Epithelial cell of esophagus (primary cell): ENCODE measurements around the gene PMM2.
"Not testable (repeated sequence)": the region's sequence is repeated elsewhere in the genome, so short reads cannot be mapped to it uniquely, and the experiment has no call there.

ENCODE experiments used
- DNase-seq: peaks from one replicate; pipeline ENCODE4 v3.0.0; 2010; ENCODE audit warnings: low read depth
- H3K4me3 ChIP-seq: 2 replicates; pipeline ENCODE4 v1.5.1; 2011; ENCODE audit warnings: mild to moderate bottlenecking, low read length, control low read depth
- TF ChIP-seq, protein P1 (sequence below): IDR thresholded peaks from 2 replicates; pipeline ENCODE4 v1.5.1; 2011; ENCODE audit warnings: low read depth, mild to moderate bottlenecking, low read length, control low read depth, inconsistent platforms; ENCODE audit not compliant: insufficient read depth; ENCODE audit errors: missing control alignments

The PMM2 gene

DNA sequence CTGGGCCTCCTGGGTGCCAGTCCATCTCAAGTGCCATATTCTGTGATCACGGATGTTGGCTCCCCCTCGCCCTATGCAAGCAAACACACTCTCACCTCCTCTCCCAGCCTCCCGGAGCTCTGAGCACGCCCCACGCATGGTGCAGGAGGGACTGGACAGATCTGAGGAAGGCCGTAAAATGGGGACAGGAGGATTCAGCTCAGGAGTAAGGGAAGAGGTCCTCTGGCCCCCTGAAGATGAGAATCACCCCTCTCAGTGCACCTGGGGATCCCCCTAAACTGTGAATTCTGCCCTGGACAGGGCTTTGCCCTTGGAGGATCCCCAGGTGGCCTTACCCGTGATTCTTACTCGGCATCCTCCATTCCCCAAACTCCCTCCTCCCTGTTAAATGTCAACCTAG lies 15.8 kb upstream of the PMM2 start:
- no peak for DNase-seq
- TF ChIP-seq, protein P1, sequence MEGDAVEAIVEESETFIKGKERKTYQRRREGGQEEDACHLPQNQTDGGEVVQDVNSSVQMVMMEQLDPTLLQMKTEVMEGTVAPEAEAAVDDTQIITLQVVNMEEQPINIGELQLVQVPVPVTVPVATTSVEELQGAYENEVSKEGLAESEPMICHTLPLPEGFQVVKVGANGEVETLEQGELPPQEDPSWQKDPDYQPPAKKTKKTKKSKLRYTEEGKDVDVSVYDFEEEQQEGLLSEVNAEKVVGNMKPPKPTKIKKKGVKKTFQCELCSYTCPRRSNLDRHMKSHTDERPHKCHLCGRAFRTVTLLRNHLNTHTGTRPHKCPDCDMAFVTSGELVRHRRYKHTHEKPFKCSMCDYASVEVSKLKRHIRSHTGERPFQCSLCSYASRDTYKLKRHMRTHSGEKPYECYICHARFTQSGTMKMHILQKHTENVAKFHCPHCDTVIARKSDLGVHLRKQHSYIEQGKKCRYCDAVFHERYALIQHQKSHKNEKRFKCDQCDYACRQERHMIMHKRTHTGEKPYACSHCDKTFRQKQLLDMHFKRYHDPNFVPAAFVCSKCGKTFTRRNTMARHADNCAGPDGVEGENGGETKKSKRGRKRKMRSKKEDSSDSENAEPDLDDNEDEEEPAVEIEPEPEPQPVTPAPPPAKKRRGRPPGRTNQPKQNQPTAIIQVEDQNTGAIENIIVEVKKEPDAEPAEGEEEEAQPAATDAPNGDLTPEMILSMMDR = no peak
- H3K4me3 ChIP-seq = no peak overlapping the region

DNA sequence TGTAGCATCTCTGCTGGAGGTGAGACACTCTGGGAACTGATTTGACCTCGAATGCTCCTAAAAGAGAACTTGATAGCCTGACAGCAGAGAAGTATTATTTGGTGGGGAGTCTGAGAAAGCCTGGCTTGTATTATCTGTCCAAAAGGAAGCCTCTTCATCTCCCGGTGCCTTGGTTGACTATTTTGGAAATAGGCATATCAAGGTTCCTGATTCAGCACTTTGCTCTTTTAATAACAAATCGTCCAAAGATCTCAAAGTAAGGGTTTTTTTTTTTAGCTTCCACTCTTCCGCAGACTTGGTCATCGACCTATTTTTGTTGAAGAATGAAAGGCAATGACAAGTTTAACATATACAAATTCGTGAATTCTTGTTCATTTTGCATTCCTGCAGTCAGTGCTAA lies 15.0 kb upstream of the PMM2 start:
- TF ChIP-seq, protein P1 = no peak
- DNase-seq = no peak

DNA sequence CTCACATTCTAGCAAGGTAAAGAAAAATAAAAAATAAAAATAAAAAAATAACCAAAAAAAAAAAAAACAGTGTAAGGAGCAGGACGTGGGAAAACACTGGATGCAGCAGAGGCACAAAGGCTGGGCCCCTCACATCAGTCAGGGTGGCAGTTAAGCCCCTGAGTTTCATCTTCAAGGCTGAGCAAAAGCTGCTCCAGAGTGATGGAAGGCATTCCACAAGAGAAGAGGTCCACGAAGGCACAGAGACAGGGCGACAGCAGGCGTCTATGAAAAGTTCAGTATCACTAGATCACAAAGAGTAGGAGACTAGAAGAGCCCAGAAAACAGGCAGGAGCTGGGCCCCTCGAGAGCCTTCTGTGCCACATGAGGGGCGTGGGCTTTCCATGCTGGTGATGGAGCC lies 12.2 kb upstream of the PMM2 start:
- no peak overlapping the region for H3K4me3 ChIP-seq
- DNase-seq = no peak
- TF ChIP-seq, protein P1 = no peak

More for the DNA sequence above, 15.0 kb upstream of the PMM2 start:
- no peak overlapping the region for H3K4me3 ChIP-seq

DNA sequence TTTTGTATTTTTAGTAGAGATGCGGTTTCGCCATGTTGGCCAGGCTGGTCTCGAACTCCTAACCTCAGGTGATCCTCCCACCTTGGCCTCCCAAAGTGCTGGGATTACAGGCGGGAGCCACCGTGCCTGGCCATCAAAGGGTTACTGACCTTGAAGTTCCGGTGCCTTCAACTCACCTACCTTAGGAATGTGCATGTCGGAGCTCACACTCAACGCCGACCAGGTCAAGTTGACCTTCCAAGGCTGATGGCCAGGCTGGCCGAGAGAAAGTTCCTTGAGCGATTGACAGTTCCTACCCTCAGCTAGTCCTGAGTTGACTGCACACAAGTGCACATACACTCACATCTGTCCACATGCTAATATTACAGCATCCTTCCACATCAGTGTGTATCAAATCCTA lies 11.3 kb upstream of the PMM2 start:
- not testable (repeated sequence) for DNase-seq, H3K4me3 ChIP-seq

DNA sequence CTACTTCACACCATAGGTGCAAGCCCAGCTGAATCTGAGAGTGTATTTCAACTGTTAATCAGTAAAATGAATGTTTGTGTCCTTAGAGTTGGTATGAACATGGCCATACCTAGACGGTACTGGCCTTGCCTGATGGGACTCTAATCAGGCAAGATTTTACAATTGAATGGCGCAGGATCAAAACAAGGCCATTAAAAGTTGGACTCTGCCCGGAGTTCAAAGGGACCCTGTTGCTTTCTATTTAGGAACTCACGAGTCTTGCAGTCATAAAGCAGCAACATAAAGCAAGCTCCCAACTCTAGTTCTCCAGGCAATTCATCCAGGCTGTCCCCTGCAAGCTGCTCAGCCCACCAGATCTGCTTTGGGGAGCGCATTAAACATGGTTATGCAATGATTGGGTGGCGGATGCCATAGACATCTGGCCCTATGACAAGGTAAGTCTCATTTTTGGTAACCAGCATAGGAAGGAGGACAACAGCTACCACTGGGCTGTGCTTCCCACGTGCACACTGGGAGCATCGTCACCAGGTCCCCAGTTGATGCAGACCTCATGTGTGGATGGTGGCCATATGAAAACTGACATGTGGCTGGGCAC lies 9.0 kb upstream of the PMM2 start:
- TF ChIP-seq, protein P1 = no peak
- H3K4me3 ChIP-seq = no peak overlapping the region
- no peak for DNase-seq

DNA sequence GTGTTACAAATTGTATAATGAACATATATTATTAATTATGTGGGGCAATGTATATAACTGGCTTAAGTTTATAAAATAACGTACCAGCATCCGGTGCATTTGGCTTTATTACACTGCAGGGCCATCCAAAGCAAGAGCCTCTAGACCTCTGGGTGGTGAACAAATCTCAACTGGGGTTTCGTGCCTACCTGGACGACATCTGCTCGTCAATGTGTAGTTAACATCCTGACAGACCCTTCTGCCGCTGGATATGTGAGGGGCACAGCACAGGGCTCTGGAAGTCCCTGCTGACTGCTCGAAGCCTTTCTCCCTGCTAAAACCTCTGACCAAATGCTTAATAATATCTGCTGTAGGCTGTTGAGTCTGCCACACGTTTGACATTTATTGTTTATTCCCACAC lies 2.5 kb upstream of the PMM2 start:
- TF ChIP-seq, protein P1 = no peak
- H3K4me3 ChIP-seq = no peak overlapping the region
- DNase-seq = no peak

DNA sequence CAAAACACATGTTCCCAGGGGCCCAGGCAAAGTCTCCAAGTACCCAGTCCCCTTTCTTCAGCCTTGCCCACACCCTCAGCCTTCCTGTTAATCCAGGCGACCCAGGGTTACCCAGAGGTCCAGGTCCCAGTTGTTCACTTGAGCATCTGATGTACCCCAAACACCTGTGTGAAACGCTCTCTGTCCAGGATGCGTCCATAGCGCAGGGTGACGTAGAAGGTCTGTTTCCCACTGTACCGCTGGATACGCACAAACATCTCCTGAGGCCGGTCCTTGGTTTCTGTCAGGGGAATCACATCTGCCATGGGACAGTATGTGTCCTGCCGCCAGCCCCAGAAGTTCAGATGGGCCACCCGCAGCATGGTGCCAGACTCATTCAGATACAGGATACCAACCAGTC lies 1.8 kb upstream of the PMM2 start:
- no peak overlapping the region for H3K4me3 ChIP-seq
- TF ChIP-seq, protein P1 = no peak
- DNase-seq = no peak
